Fibroblast of villous mesenchyme (primary cell): ENCODE results near the gene TRABD2B. TPM values are rescaled to one million over a fixed set of nuclear protein-coding genes. Genes with fewer than 3 reads are reported as not detected.

Source experiments
- DNase-seq: peaks from one replicate; pipeline ENCODE4 v3.0.0-alpha.2; 2010; ENCODE audit warnings: low read depth
- H3K4me3 ChIP-seq: 2 replicates; pipeline ENCODE4 v1.5.1; 2011; ENCODE audit warnings: low read depth, mild to moderate bottlenecking, low read length
- total RNA-seq: library from RNA; depleted of rRNA; stranded (reverse); fragments of >200 nt; gene quantifications from 2 replicates; pipeline ENCODE4 v1.2.3, GENCODE V29; 2012
- TF ChIP-seq, protein P1 (sequence below): IDR thresholded peaks from 2 replicates; pipeline ENCODE4 v1.5.1; 2012; ENCODE audit warnings: low read depth, mild to moderate bottlenecking, low read length; ENCODE audit not compliant: insufficient read depth

Gene TRABD2B
- total RNA-seq, 1 donor, result not detected

DNA sequence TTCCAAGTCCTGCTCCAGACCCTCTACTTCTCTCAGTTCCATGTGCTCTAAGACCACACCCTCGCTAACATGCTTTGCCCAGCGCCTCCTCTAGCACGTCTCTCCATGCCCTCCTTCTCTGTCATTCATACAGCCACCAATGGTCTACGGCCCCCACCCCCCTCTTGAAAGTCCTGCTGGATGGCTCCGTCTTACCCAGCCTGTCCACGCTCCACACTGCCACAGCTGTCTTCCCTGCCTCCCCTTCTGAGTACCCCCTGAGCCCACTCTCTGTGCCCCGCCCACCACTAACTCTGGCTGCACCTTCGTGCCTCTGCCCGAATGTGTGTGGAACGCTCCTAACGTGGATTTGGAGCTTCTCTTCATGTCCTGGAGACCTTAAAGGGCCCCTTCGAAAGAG is 244.6 kb downstream of the TRABD2B start:
- TF ChIP-seq, protein P1, sequence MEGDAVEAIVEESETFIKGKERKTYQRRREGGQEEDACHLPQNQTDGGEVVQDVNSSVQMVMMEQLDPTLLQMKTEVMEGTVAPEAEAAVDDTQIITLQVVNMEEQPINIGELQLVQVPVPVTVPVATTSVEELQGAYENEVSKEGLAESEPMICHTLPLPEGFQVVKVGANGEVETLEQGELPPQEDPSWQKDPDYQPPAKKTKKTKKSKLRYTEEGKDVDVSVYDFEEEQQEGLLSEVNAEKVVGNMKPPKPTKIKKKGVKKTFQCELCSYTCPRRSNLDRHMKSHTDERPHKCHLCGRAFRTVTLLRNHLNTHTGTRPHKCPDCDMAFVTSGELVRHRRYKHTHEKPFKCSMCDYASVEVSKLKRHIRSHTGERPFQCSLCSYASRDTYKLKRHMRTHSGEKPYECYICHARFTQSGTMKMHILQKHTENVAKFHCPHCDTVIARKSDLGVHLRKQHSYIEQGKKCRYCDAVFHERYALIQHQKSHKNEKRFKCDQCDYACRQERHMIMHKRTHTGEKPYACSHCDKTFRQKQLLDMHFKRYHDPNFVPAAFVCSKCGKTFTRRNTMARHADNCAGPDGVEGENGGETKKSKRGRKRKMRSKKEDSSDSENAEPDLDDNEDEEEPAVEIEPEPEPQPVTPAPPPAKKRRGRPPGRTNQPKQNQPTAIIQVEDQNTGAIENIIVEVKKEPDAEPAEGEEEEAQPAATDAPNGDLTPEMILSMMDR, result no peak

DNA sequence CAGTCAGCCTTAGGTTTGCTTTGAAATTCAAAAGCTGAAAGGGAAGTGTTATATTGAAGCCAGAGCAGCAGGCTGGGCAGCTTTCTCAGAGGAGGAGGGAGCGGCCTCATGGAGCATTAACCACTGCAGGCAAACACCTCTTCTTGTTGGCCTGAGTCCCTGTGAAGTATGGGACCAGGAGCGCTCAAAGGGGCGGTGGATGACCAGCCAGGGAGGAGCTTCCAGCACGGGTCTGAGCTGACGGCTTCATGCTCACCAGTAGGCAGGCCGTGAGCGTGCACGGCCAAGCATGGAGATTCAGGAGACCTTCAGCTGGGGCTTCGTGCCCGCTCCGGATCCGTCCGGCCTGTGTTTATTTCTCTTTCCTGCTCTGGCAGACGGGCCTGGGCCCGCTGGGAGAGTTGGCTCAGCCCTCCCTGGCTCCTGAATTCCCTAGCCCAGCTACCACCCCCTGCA is 245.2 kb downstream of the TRABD2B start:
- DNase-seq, result no peak
- H3K4me3 ChIP-seq, result no peak overlapping the region
- TF ChIP-seq, protein P1, result no peak

More for the DNA sequence above, 244.6 kb downstream of the TRABD2B start:
- no peak overlapping the region for H3K4me3 ChIP-seq
- no peak for DNase-seq

DNA sequence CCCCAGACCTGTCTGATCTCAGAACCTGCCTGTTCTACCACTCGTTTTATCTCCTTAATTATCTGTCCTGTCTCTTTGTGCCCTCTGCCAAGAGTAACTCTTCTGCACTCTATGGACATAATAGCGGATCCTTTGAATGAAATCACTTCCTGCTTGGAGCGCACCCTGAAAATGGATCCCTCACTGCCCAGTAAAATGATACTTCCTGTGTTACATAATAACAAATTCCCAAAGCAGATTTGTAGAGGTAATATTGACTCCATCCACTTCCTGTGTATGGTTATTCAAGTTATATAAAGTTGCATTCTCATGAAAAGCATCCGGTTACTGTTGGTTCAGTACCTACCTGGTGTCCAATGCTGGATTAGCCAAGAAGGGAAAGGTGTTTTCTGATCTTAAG is 246.0 kb downstream of the TRABD2B start:
- no peak for DNase-seq
- no peak overlapping the region for H3K4me3 ChIP-seq
- TF ChIP-seq, protein P1, result no peak

DNA sequence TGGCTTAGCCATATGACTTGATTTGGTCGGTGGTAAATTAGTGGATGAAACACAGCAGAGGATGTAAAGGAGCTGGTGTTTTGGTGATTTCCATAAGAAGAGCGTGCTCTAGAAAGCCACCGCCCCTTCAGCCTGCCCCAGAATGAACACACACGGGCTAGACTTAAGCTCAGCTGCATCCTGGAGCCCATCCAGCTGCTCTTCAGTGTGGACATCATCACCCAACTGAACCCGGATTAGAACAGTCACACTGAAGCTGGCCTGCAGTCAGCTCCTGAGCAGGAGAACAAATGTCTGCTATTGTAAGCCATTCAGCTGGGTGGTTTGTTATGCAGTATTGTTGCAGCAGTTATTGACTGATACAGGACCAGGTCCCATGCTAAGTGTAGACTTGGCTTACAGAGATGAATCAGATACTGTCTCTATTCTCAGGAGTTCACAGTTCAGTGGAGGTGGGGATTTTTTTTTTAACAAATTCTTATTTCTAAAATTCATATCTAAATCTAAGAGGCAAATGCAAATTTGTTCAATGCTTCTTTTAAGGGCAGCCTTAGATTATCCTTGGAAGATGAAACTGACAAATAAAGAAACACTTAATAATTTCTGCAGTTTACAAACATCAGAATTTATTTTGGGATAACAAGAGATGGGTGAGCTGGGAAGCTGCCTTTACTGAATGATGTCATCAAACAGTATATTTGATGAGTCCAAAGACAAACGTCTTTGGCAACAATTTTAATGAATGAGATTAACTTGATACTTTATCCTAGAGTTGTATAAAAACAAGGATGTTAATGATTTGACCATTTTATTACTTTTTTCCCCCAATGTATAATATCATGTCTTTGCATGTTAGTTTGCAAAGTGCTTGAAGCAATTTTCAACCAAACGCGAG is 251.2 kb downstream of the TRABD2B start:
- H3K4me3 ChIP-seq, result no peak overlapping the region
- TF ChIP-seq, protein P1, result no peak
- no peak for DNase-seq

DNA sequence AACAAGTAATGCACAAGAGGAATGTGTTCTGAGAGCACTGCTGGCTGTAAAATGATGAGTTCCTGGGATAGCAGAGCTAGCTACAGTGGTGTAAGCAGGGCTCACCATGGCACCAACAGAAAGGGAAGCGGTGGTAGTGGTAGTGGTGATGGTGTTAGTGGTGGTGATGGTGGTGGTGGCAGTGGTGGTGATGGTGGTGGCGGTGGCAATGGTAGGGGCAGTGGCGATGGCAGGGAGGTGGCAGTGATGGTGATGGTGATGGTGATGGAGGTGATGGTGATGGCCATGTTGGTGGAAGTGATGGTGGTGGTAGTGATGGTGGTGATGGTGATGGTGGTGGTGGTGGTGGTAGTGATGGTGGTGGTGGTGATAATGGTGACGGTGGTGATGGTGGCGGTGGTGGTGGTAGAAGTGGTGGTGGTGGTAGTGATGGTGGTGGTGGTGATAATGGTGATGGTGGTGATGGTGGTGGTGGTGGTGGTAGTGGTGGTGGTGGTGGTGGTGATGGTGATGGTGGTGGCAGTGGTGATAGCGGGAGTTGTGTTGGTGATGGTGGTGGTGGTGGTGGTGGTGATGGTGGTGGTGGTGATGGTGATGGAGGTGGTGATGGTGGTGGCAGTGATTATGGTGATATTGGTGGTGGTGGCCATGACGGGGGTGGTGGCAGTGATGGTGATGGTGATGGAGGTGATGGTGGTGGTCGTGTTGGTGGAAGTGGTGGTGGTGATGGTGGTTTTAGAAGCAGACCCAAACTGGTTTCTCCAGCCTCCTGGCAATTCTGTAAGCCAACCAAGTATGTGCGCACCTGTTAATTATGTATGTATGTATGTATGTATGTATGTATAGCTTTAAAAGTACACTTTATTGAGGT is 254.1 kb downstream of the TRABD2B start:
- no peak overlapping the region for H3K4me3 ChIP-seq
- no peak for DNase-seq
- TF ChIP-seq, protein P1, result no peak

DNA sequence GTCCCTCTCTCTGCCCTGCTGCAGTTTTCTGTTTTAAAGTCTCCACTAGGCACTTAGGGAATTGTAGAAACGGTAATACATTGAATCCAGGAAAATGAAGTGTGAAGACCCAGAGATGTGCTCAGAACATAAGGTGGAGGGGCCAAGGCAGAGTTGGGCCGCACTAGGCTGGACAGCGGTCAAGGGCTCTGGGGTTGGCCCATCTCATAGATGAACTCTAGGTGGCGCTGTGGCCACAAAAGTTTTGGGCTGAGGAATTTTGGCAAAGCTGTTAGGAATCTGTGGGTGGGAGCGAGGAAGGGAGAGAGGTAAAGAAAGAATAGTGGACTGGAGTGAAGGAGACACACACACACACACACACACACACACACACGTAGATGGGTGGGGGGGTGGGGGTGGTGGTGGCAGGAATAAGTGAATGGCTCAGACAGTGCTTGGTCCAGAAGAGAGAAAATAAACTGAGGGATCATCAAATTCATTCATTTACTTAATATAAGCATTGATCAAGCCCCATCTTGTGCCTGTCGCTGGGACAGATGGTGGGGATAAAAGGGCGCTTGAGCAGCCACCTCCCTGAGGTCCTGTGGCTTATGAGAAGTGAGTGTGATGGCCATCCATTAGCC is 258.5 kb downstream of the TRABD2B start:
- TF ChIP-seq, protein P1, result peak; percentile 81
- no peak overlapping the region for H3K4me3 ChIP-seq
- DNase-seq, result peak; percentile 43
